A673 (cell line): Measurements from ENCODE around the gene ZNF560.

Experiments used
- CTCF ChIP-seq: fragments of 300-800, 200-600 bp; sonication (generic); conservative IDR thresholded peaks from 2 replicates; pipeline ENCODE4 v1.5.1; 2017; ENCODE audit warnings: low read depth, mild to moderate bottlenecking, antibody characterized with exemption, low read length, moderate library complexity, mixed read lengths
- EZH2 ChIP-seq: fragments of 200-600 bp; sonication (generic); IDR thresholded peaks from 2 replicates; pipeline ENCODE4 v1.6.1; 2017; ENCODE audit warnings: borderline replicate concordance, low read depth, mild to moderate bottlenecking, mixed read lengths, antibody characterized with exemption, low read length; ENCODE audit not compliant: poor library complexity, severe bottlenecking

GRCh38 chr19:9435279-9436268 lies 62.8 kb downstream of the ZNF560 start, which contains the start of gene ZNF266:
- TF ChIP-seq CTCF (peak; percentile 61), EZH2 (no peak)
